H9 (cell line): ENCODE results near the gene ARF1. TPM values are rescaled to one million over a fixed set of nuclear protein-coding genes. Genes with fewer than 3 reads are reported as not detected.

Source experiments
- DNase-seq: peaks from one replicate; pipeline ENCODE4 v3.0.0-alpha.2; 2017
- H2AFZ ChIP-seq: one replicate; pipeline ENCODE4 v1.6.1; 2013; ENCODE audit warnings: mild to moderate bottlenecking, low read length, control low read depth, moderate library complexity
- H2AK5ac ChIP-seq: 2 replicates; pipeline ENCODE4 v1.6.1; 2013; ENCODE audit warnings: low read length, control low read depth, mixed read lengths; ENCODE audit not compliant: insufficient read length
- H2BK120ac ChIP-seq: one replicate; pipeline ENCODE4 v1.6.1; 2013; ENCODE audit warnings: low read depth, mild to moderate bottlenecking, low read length, control low read depth, inconsistent platforms; ENCODE audit not compliant: poor library complexity, severe bottlenecking
- H2BK12ac ChIP-seq: 2 replicates; pipeline ENCODE4 v1.6.1; 2013; ENCODE audit warnings: low read length, control low read depth, mixed read lengths, low read depth; ENCODE audit not compliant: insufficient read length
- H2BK15ac ChIP-seq: 2 replicates; pipeline ENCODE4 v1.6.1; 2013; ENCODE audit warnings: low read depth, low read length, control low read depth
- H2BK20ac ChIP-seq: one replicate; pipeline ENCODE4 v1.6.1; 2013; ENCODE audit warnings: low read depth, mild to moderate bottlenecking, low read length, control low read depth, inconsistent platforms; ENCODE audit not compliant: poor library complexity, severe bottlenecking
- H2BK5ac ChIP-seq: 2 replicates; pipeline ENCODE4 v1.6.1; 2013; ENCODE audit warnings: low read length, control low read depth, mixed read lengths; ENCODE audit not compliant: insufficient read length
- H3K14ac ChIP-seq: 2 replicates; pipeline ENCODE4 v1.6.1; 2013; ENCODE audit warnings: low read length, control low read depth; ENCODE audit not compliant: insufficient read depth
- H3K18ac ChIP-seq: 2 replicates; pipeline ENCODE4 v1.6.1; 2013; ENCODE audit warnings: low read depth, mild to moderate bottlenecking, mixed read lengths, low read length, control low read depth; ENCODE audit not compliant: insufficient read length
- H3K23ac ChIP-seq: 2 replicates; pipeline ENCODE4 v1.6.1; 2013; ENCODE audit warnings: low read length, control low read depth, mixed read lengths, low read depth; ENCODE audit not compliant: insufficient read length
- H3K23me2 ChIP-seq: 2 replicates; pipeline ENCODE4 v1.6.1; 2013; ENCODE audit warnings: low read depth, mild to moderate bottlenecking, mixed read lengths, low read length, control low read depth; ENCODE audit not compliant: insufficient read length, poor library complexity, severe bottlenecking
- H3K27ac ChIP-seq: 2 replicates; pipeline ENCODE4 v1.5.1; 2013; ENCODE audit warnings: low read length, control low read depth, mixed read lengths, low read depth; ENCODE audit not compliant: insufficient read length
- H3K27me3 ChIP-seq: 2 replicates; pipeline ENCODE4 v1.6.1; 2013; ENCODE audit warnings: low read length, control low read depth, inconsistent platforms; ENCODE audit not compliant: insufficient read depth
- H3K4ac ChIP-seq: 2 replicates; pipeline ENCODE4 v1.6.1; 2013; ENCODE audit warnings: low read depth, mild to moderate bottlenecking, control low read depth, inconsistent platforms, low read length, moderate library complexity
- H3K4me1 ChIP-seq: 2 replicates; pipeline ENCODE4 v1.6.1; 2013; ENCODE audit warnings: low read length, control low read depth, inconsistent platforms; ENCODE audit not compliant: insufficient read depth
- H3K4me2 ChIP-seq: 2 replicates; pipeline ENCODE4 v1.6.1; 2013; ENCODE audit warnings: low read length, control low read depth, mixed read lengths; ENCODE audit not compliant: insufficient read length, insufficient read depth
- H3K56ac ChIP-seq: 2 replicates; pipeline ENCODE4 v1.6.1; 2013; ENCODE audit warnings: low read depth, mild to moderate bottlenecking, mixed read lengths, low read length, control low read depth; ENCODE audit not compliant: insufficient read length
- H3K79me1 ChIP-seq: 2 replicates; pipeline ENCODE4 v1.6.1; 2013; ENCODE audit warnings: low read depth, mild to moderate bottlenecking, moderate library complexity, low read length, control low read depth, inconsistent platforms; ENCODE audit not compliant: insufficient read depth, poor library complexity, severe bottlenecking
- H3K79me2 ChIP-seq: 2 replicates; pipeline ENCODE4 v1.6.1; 2013; ENCODE audit warnings: low read length, control low read depth, inconsistent platforms; ENCODE audit not compliant: insufficient read depth
- H3K9ac ChIP-seq: 2 replicates; pipeline ENCODE4 v1.6.1; 2013; ENCODE audit warnings: low read length, control low read depth, mixed read lengths; ENCODE audit not compliant: insufficient read length; ENCODE audit errors: extremely low read depth
- H3K9me3 ChIP-seq: one replicate; pipeline ENCODE4 v1.6.1; 2013; ENCODE audit warnings: low read depth, low read length, inconsistent platforms; ENCODE audit not compliant: control insufficient read depth
- H3T11ph ChIP-seq: one replicate; pipeline ENCODE4 v1.6.1; 2013; ENCODE audit warnings: mild to moderate bottlenecking, low read length, control low read depth, inconsistent platforms
- H4K20me1 ChIP-seq: one replicate; pipeline ENCODE4 v1.6.1; 2013; ENCODE audit not compliant: control insufficient read depth, insufficient read length, insufficient read depth
- H4K5ac ChIP-seq: 2 replicates; pipeline ENCODE4 v1.6.1; 2013; ENCODE audit warnings: low read depth, mild to moderate bottlenecking, mixed read lengths, low read length, control low read depth; ENCODE audit not compliant: insufficient read length
- H4K8ac ChIP-seq: replicated peaks from 2 replicates; pipeline ENCODE4 v1.6.1; 2013; ENCODE audit warnings: low read length, control low read depth, mixed read lengths, low read depth; ENCODE audit not compliant: insufficient read length
- H4K91ac ChIP-seq: 2 replicates; pipeline ENCODE4 v1.6.1; 2013; ENCODE audit warnings: low read depth, mild to moderate bottlenecking, moderate library complexity, mixed read lengths, low read length, control low read depth; ENCODE audit not compliant: insufficient read length
- H3K27ac Mint-ChIP-seq, 3 experiments: 2 replicates in 2 of 3; 3 replicates in 1 of 3; pipeline ENCODE4 v1.8.0; 2020 to 2021; ENCODE audit warnings: mixed read lengths in 3 of 3, mild to moderate bottlenecking in 1 of 3, moderate library complexity in 1 of 3
- H3K27me3 Mint-ChIP-seq: 2 replicates; pipeline ENCODE4 v1.8.0; 2021; ENCODE audit warnings: low read depth, mild to moderate bottlenecking, moderate library complexity, mixed read lengths
- H3K36me3 Mint-ChIP-seq, 3 experiments: 2 replicates in 2 of 3; 3 replicates in 1 of 3; pipeline ENCODE4 v1.8.0; 2020 to 2021; ENCODE audit warnings: low read depth in 3 of 3, mixed read lengths in 3 of 3; ENCODE audit not compliant: insufficient read depth in 1 of 3
- H3K4me1 Mint-ChIP-seq, 2 experiments: 2 replicates each; pipeline ENCODE4 v1.8.0; 2020; ENCODE audit warnings: mixed read lengths in 2 of 2
- H3K4me3 Mint-ChIP-seq, 2 experiments: 2 replicates in 1 of 2; 3 replicates in 1 of 2; pipeline ENCODE4 v1.8.0; 2020 to 2021; ENCODE audit warnings: mild to moderate bottlenecking in 2 of 2, mixed read lengths in 2 of 2, moderate library complexity in 1 of 2
- H3K9me3 Mint-ChIP-seq, 2 experiments: 2 replicates in 1 of 2; 3 replicates in 1 of 2; pipeline ENCODE4 v1.8.0; 2020; ENCODE audit warnings: mild to moderate bottlenecking in 2 of 2, mixed read lengths in 2 of 2, moderate library complexity in 1 of 2
- CTCF ChIP-seq: fragments of 200-600 bp; sonication (generic); conservative IDR thresholded peaks from 3 replicates; pipeline ENCODE4 v1.8.0; 2021; ENCODE audit warnings: antibody characterized with exemption, mild to moderate bottlenecking
- WGBS: extraction: QIAGEN DNeasy Blood & Tissue Kit; methylation state at CpG from one replicate; pipeline ENCODE4 v1.1.7; 2013; ENCODE audit warnings: missing lambda C conversion rate, low lambda C conversion rate, mixed read lengths; ENCODE audit not compliant: insufficient read length; ENCODE audit errors: extremely low coverage; 5-methylcytosine and 5-hydroxymethylcytosine counted together
- total RNA-seq: library from RNA; stranded (reverse); gene quantifications from 2 replicates; pipeline ENCODE4 v1.2.1, GENCODE V29; 2021

ARF1 gene
- total RNA-seq, 1 experiment from 2014 or later: 258 TPM

GRCh38 chr1:228059634-228060457 lies 22.7 kb upstream of the ARF1 start:
- no peak for TF ChIP-seq CTCF
- Histone ChIP-seq H3K4ac (no peak overlapping the region), H3K9ac (no peak overlapping the region), H2BK20ac (no peak overlapping the region), H2BK15ac (no peak overlapping the region), H3K23ac (no peak overlapping the region), H2BK12ac (no peak overlapping the region), H3K4me1 (no peaks in the 10 kb centered on the region), H2BK120ac (no peak overlapping the region), H3K23me2 (peaks cover 19% of the 10 kb centered on the region), H4K8ac (no peak overlapping the region), H3T11ph (no peak overlapping the region), H3K79me2 (no peaks in the 10 kb centered on the region), H4K91ac (no peak overlapping the region), H4K20me1 (no peaks in the 10 kb centered on the region), H3K27me3 (peaks cover 38% of the 10 kb centered on the region), H2AK5ac (no peak overlapping the region), H3K9me3 (no peaks in the 10 kb centered on the region), H4K5ac (no peak overlapping the region), H3K4me2 (peak overlapping the region; percentile 88), H3K56ac (no peak overlapping the region), H3K27ac (no peak overlapping the region), H3K79me1 (no peaks in the 10 kb centered on the region), H2BK5ac (no peak overlapping the region), H2AFZ (peak overlapping the region; percentile 74), H3K18ac (peak overlapping the region; percentile 68), H3K14ac (no peak overlapping the region)
- Mint-ChIP-seq H3K27me3 (peaks cover 92% of the 10 kb centered on the region), H3K27ac (peak overlapping the region in 2 of 3 experiments; percentile 66 to 82; a peak in 2 of 7 replicates), H3K36me3 (no peaks in the 10 kb centered on the region; a peak in 1 of 7 replicates), H3K9me3 (peaks cover 4 to 6% of the 10 kb centered on the region in 2 experiments; a peak in 3 of 5 replicates), H3K4me1 (peaks cover 5 to 7% of the 10 kb centered on the region in 2 experiments; a peak in 3 of 4 replicates), H3K4me3 (peak overlapping the region; percentile 71 to 85)
- DNase-seq: peak; percentile 100
- no CpG with 5 or more reads among the region's 33 CpGs for WGBS
